ENCODE data around the gene ITIH1.
A peak's percentile ranks its signal among the peaks of the same experiment; 100 is the strongest.

Gene ITIH1

GRCh38 chr3:52794612-52795099 is 17.3 kb downstream of the ITIH1 start, which contains the start of gene ITIH3:
ITIH3 (plus strand) TSS chr3:52794796; CDS start chr3:52794804, 8 bp downstream.
- DNase-seq (ENCODE audit: low read depth), result no peak
- no peak within 1 kb of the TSS for H3K4me3 ChIP-seq (ENCODE audit: control insufficient read depth, low read depth, low read length)
- TF ChIP-seq, protein P1, sequence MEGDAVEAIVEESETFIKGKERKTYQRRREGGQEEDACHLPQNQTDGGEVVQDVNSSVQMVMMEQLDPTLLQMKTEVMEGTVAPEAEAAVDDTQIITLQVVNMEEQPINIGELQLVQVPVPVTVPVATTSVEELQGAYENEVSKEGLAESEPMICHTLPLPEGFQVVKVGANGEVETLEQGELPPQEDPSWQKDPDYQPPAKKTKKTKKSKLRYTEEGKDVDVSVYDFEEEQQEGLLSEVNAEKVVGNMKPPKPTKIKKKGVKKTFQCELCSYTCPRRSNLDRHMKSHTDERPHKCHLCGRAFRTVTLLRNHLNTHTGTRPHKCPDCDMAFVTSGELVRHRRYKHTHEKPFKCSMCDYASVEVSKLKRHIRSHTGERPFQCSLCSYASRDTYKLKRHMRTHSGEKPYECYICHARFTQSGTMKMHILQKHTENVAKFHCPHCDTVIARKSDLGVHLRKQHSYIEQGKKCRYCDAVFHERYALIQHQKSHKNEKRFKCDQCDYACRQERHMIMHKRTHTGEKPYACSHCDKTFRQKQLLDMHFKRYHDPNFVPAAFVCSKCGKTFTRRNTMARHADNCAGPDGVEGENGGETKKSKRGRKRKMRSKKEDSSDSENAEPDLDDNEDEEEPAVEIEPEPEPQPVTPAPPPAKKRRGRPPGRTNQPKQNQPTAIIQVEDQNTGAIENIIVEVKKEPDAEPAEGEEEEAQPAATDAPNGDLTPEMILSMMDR (conservative IDR thresholded peaks at IDR 0.05; ENCODE audit: control insufficient read depth, insufficient read depth, low read depth, low read length), result no peak

DNA sequence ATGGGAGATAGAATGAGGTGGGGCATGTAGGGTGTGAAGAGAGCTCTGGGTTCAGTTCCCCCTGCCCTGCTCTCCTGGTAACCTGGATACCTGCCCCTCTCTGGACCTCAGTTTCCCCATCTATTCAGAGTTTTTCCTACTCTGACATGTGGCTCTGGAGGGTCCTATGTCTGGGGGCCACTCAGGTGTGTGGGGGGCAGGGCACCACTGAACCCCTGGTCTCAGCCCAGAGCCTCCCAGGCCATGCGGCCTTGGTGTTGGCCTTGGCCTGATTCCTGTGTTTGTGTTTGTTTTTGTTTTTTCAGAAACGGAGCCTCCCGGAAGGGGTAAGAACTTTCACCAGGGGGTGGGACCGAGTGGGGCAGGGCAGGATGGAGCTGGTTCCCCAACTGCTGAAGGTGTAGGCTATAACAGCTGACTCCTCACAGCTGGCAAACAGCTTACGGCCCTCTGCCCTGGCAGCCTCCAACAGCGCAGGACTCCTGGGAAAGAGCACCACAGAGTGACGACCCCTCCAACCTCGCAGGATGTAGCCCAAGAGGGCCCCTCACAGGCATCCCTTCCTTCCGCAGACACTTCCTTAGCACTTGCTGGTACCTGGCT is 18.0 kb downstream of the ITIH1 start:
- TF ChIP-seq, protein P1 (conservative IDR thresholded peaks at IDR 0.05; ENCODE audit: control insufficient read depth, insufficient read depth, low read depth, low read length), result no peak
- no peak overlapping the region for H3K4me3 ChIP-seq (ENCODE audit: control insufficient read depth, low read depth, low read length)
- no peak for DNase-seq (ENCODE audit: low read depth)

DNA sequence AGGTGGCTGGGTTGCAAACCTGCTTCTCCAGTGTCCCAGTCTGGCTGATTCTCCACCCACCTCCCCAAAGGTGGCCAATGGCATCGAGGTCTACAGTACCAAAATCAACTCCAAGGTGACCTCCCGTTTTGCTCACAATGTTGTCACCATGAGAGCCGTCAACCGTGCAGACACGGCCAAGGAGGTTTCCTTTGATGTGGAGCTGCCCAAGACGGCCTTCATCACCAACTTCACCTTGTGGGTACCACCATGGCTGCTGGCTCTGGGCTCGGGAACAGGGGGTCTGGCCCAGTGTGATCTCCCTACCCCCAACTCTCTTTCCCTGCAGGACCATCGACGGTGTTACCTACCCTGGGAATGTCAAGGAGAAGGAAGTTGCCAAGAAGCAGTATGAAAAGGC is 19.0 kb downstream of the ITIH1 start:
- DNase-seq (ENCODE audit: low read depth), result no peak
- no peak overlapping the region for H3K4me3 ChIP-seq (ENCODE audit: control insufficient read depth, low read depth, low read length)
- TF ChIP-seq, protein P1 (conservative IDR thresholded peaks at IDR 0.05; ENCODE audit: control insufficient read depth, insufficient read depth, low read depth, low read length), result no peak

GRCh38 chr3:52798376-52798977 is 21.1 kb downstream of the ITIH1 start:
- no peak overlapping the region for H3K4me3 ChIP-seq (ENCODE audit: control insufficient read depth, low read depth, low read length)
- TF ChIP-seq, protein P1 (conservative IDR thresholded peaks at IDR 0.05; ENCODE audit: control insufficient read depth, insufficient read depth, low read depth, low read length), result no peak
- DNase-seq (ENCODE audit: low read depth), result no peak

DNA sequence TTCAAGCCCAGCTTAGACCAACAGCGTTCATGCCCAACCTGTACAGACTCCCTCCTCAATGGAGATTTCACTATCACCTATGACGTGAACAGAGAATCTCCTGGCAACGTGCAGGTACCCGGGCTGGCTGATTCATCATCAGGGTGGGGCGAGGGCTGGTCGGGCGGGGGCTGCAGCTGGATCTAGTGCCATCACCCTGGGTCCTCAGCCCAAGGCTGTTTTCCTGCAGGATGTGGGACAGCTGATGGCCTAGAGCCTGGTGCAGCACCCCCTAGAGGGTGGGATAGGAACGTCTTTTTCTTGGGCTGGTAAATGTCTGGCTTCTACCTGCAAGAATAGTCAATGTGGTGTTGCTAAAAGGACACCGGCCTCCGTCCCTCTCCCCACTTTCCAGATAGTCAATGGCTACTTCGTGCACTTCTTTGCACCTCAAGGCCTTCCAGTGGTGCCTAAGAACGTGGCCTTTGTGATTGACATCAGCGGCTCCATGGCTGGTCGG is 21.6 kb downstream of the ITIH1 start:
- no peak overlapping the region for H3K4me3 ChIP-seq (ENCODE audit: control insufficient read depth, low read depth, low read length)
- peak; percentile 12 for DNase-seq (ENCODE audit: low read depth)
- TF ChIP-seq, protein P1 (conservative IDR thresholded peaks at IDR 0.05; ENCODE audit: control insufficient read depth, insufficient read depth, low read depth, low read length), result peak; percentile 63

DNA sequence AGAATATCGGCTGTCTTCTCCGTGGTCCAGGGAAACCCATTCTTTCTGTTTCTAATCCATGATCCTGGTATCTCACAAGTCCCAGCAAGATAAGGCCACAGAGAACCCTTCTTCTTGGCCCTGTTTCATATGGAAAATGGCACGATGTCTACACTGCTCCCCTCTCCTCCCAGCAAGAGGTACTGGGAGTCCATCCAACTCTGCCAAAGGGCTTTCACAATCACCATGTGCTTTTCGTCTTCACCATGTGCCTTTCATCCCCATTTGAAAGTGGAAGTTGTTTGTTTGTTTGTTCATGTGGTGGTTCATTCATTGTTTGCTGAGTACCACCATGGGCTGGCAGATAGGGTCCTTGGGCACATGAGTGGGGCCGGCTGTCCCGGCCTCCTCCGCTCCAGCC is 22.7 kb downstream of the ITIH1 start:
- TF ChIP-seq, protein P1 (conservative IDR thresholded peaks at IDR 0.05; ENCODE audit: control insufficient read depth, insufficient read depth, low read depth, low read length), result no peak
- DNase-seq (ENCODE audit: low read depth), result peak; percentile 19

More for the DNA sequence above, 22.7 kb downstream of the ITIH1 start:
- no peak overlapping the region for H3K4me3 ChIP-seq (ENCODE audit: control insufficient read depth, low read depth, low read length)
